K562 (cell line): ENCODE data around the gene PLEKHA6. TPM values are rescaled to one million over a fixed set of nuclear protein-coding genes. Genes with fewer than 3 reads are reported as not detected.
A peak's percentile ranks its signal among the peaks of the same experiment; 100 is the strongest.

Experiments
- ATAC-seq: fragments of 200-7000 bp; cut with Tn5 transposase; 3 replicates; pipeline ENCODE4 v1.9.1; 2020; ENCODE audit warnings: moderate library complexity
- BruUV-seq: library from RNA; stranded (reverse); fragments of 400-500 nt; replicated peaks from 2 replicates; lab custom pipeline; 2021; lab: Mats Ljungman, UMichigan
- CTCF ChIA-PET: fragments of 300-600 bp; formaldehyde crosslinking; extraction: SDS; loops from one replicate; lab custom pipeline; 2021; ENCODE audit warnings: low intra/inter-chr PET ratio; lab: Yijun Ruan, JAX
- POLR2A ChIA-PET: fragments of 300-600, 350-650 bp; sonication (Branson Sonifier 250); formaldehyde crosslinking; extraction: SDS; loops from one replicate; lab custom pipeline; 2021; ENCODE audit warnings: antibody characterized with exemption, inconsistent platforms; lab: Yijun Ruan, JAX
- DNase-seq, 4 experiments: peaks; one replicate each; pipeline versions ENCODE4 v3.0.0 to v3.0.0-alpha.2; 2011 to 2018; ENCODE audit warnings: low spot score in 3 of 4, mixed read lengths in 3 of 4; ENCODE audit errors: extremely low read depth in 1 of 4
- FAIRE-seq: peaks from 2 replicates; lab custom pipeline; 2011; peaks lifted over from hg19 to GRCh38; lab: Jason Lieb, UNC
- H2AFZ ChIP-seq: 2 replicates; pipeline ENCODE4 v1.6.0; 2011; ENCODE audit warnings: low read depth, low read length, control low read depth, inconsistent platforms
- H3K27ac ChIP-seq: fragments of 200-600 bp; 3 replicates; pipeline ENCODE4 v1.8.0; 2011; ENCODE audit warnings: low read depth, mild to moderate bottlenecking, control low read depth, inconsistent platforms, low read length, moderate library complexity, mixed read lengths; ENCODE audit errors: extremely low read depth
- H3K27me3 ChIP-seq, 2 experiments: fragments of 300-600 bp in 1 of 2; 2 replicates in 1 of 2; 3 replicates in 1 of 2; pipeline versions ENCODE4 v1.6.0 to v1.8.0; 2011; ENCODE audit warnings: inconsistent platforms in 2 of 2, low read length in 2 of 2, mild to moderate bottlenecking in 1 of 2, mixed read lengths in 1 of 2, moderate library complexity in 1 of 2; ENCODE audit not compliant: control insufficient read depth in 2 of 2, insufficient read depth in 2 of 2
- H3K36me3 ChIP-seq: fragments of 300-600 bp; 3 replicates; pipeline ENCODE4 v1.8.0; 2011; ENCODE audit warnings: mild to moderate bottlenecking, low read length, inconsistent platforms; ENCODE audit not compliant: control insufficient read depth, insufficient read depth
- H3K4me1 ChIP-seq, 2 experiments: fragments of 200-600 bp in 1 of 2; replicated peaks in 1 of 2; 2 replicates in 1 of 2; 3 replicates in 1 of 2; pipeline versions ENCODE4 v1.5.1 to v1.8.0; 2011; ENCODE audit warnings: inconsistent platforms in 2 of 2, low read length in 2 of 2, mild to moderate bottlenecking in 1 of 2, mixed read lengths in 1 of 2, moderate library complexity in 1 of 2; ENCODE audit not compliant: control insufficient read depth in 2 of 2, insufficient read depth in 2 of 2
- H3K4me2 ChIP-seq: 2 replicates; pipeline ENCODE4 v1.6.1; 2011; ENCODE audit warnings: low read length, control low read depth, inconsistent platforms, mixed read lengths; ENCODE audit not compliant: insufficient read depth
- H3K4me3 ChIP-seq: fragments of 200-600 bp; sonication (generic), shearing (Covaris generic); 2 replicates; pipeline ENCODE4 v1.5.1; 2016; ENCODE audit warnings: control low read depth, inconsistent platforms
- H3K79me2 ChIP-seq: fragments of 200-600 bp; 3 replicates; pipeline ENCODE4 v1.8.0; 2011; ENCODE audit warnings: low read length, inconsistent platforms; ENCODE audit not compliant: control insufficient read depth, insufficient read depth
- H3K9ac ChIP-seq, 2 experiments: 2 replicates each; pipeline versions ENCODE4 v1.6.0 to v1.6.1; 2011; ENCODE audit warnings: low read depth in 2 of 2, low read length in 2 of 2, control low read depth in 1 of 2, inconsistent platforms in 1 of 2, mild to moderate bottlenecking in 1 of 2, mixed read lengths in 1 of 2; ENCODE audit not compliant: insufficient read depth in 1 of 2
- H3K9me1 ChIP-seq: one replicate; pipeline ENCODE4 v1.6.0; 2011; ENCODE audit warnings: inconsistent platforms, mild to moderate bottlenecking, low read length, moderate library complexity; ENCODE audit not compliant: control insufficient read depth, insufficient read depth
- H3K9me3 ChIP-seq: replicated peaks from 2 replicates; pipeline ENCODE4 v1.5.1; 2011; ENCODE audit warnings: low read depth, low read length, inconsistent platforms; ENCODE audit not compliant: control insufficient read depth, insufficient read depth
- H4K20me1 ChIP-seq: replicated peaks from 2 replicates; pipeline ENCODE4 v1.6.1; 2011; ENCODE audit warnings: low read length, inconsistent platforms, mixed read lengths; ENCODE audit not compliant: control insufficient read depth, insufficient read depth
- MCM7 ChIP-seq, 2 experiments: fragments of 450-650 bp; IDR thresholded peaks; 2 replicates each; pipeline ENCODE4 v1.6.1; 2016 to 2018
- VEZF1 ChIP-seq: fragments of 200-800 bp; sonication (Bioruptor generic); IDR thresholded peaks from 2 replicates; pipeline ENCODE4 v1.6.1; 2017; ENCODE audit warnings: missing genetic modification characterization, missing compliant biosample characterization
- ZBTB5 ChIP-seq: fragments of 450-650 bp; IDR thresholded peaks from 2 replicates; pipeline ENCODE4 v1.6.1; 2017; ENCODE audit warnings: antibody characterized with exemption
- ZNF644 ChIP-seq: fragments of 200-800 bp; sonication (Bioruptor generic); IDR thresholded peaks from 2 replicates; pipeline ENCODE4 v1.6.1; 2016; ENCODE audit warnings: low read depth, missing genetic modification characterization, missing compliant biosample characterization
- WGBS: fragments of 100-300 bp; shearing (Covaris generic); methylation state at CpG from one replicate; pipeline ENCODE4 v1.1.6; 2016; ENCODE audit warnings: low coverage, mixed read lengths; ENCODE audit not compliant: insufficient coverage; ENCODE audit errors: missing lambda C conversion rate; 5-methylcytosine and 5-hydroxymethylcytosine counted together
- in situ Hi-C: fragments of 300-500 bp; cut with MboI; formaldehyde crosslinking; loops from 4 replicates; pipeline ENCODE4 v1.15.0; 2018; ENCODE audit warnings: inconsistent platforms, mixed read lengths
- intact Hi-C: fragments of 100-400 bp; cut with micrococcal nuclease; formaldehyde crosslinking; loops from 2 replicates; pipeline ENCODE4 v1.14.2; 2022
- polyA plus RNA-seq, 8 experiments: library from polyadenylated mRNA; depleted of rRNA in 4 of 8; stranded (reverse) in 5 of 8; unstranded in 3 of 8; fragments of >200 nt; fragmentation: Nextera tagmentation in 2 of 8; fragmentation: Illumina TruSeq in 1 of 8; extraction: Ambion mirVana in 2 of 8; extraction: Trizol in 1 of 8; gene quantifications; 2 replicates each; pipeline versions ENCODE4 v1.2.1 to v1.2.3, GENCODE V29; 2011 to 2014; ENCODE audit warnings: inconsistent platforms in 1 of 8, missing spikeins in 1 of 8
- total RNA-seq, 7 experiments: library from RNA; depleted of rRNA in 6 of 7; stranded (reverse); fragments of >200 nt in 6 of 7; fragmentation: Illumina TruSeq in 2 of 7; extraction: Trizol in 2 of 7; gene quantifications; 2 replicates each; pipeline versions ENCODE4 v1.2.1 to v1.2.3, GENCODE V29; 2011 to 2021; ENCODE audit warnings: low replicate concordance in 1 of 7

The PLEKHA6 gene
- total and polyA plus RNA-seq, 9 of the 15 experiments (the other 6 are each of a cell fraction or from before 2014, with no cell fraction given): under 0.01 to 0.33 (median 0.01) TPM; not detected in 4

GRCh38 chr1:204296431-204296988 lies 63.2 kb downstream of the PLEKHA6 start:
- no peak for FAIRE-seq
- H3K4me2 ChIP-seq: no peak overlapping the region
- H3K27ac ChIP-seq: no peak overlapping the region
- H4K20me1 ChIP-seq: no peaks in the 10 kb centered on the region; the same call in 1 of the 2 replicates
- H3K4me1 ChIP-seq: no peaks in the 10 kb centered on the region
- H3K4me3 ChIP-seq: no peak overlapping the region
- no peaks in the 10 kb centered on the region for H3K79me2 ChIP-seq
- POLR2A ChIA-PET: interaction anchor here (0.6 to 1.4 kb wide), 6 partner anchors 8 to 1159 kb away, joined by 3 to 4 read pairs (median 3); partner anchors contain the start of gene BLACAT1
- no peak for TF ChIP-seq MCM7 (IDR thresholded peaks at IDR 0.05)
- TF ChIP-seq ZBTB5: no peak
- TF ChIP-seq VEZF1 (CRISPR knock-in tag): peak; percentile 42; the same call in 1 of the 2 replicates
- TF ChIP-seq ZNF644 (tag): no peak
- TF ChIP-seq, all 486 proteins: peak for 1
- ATAC-seq (no peak), DNase-seq (no peak)
- no peaks in the 10 kb centered on the region for H3K9me1 ChIP-seq
- no peaks in the 10 kb centered on the region for H3K36me3 ChIP-seq
- in situ Hi-C loops (no loop called here), intact Hi-C loops (no loop called here)
- H3K9ac ChIP-seq: no peak overlapping the region
- no TSS peak for BruUV-seq
- WGBS: 0% methylated on average over 7 of the region's 7 CpGs
- CTCF ChIA-PET: interaction anchor here (0.6 kb wide), 1 partner anchor 594 kb away, joined by 3 read pairs; no protein-coding TSS in a partner anchor
- H2AFZ ChIP-seq: no peak overlapping the region
- H3K9me3 ChIP-seq: no peaks in the 10 kb centered on the region
- H3K27me3 ChIP-seq: peaks cover 36 to 58% of the 10 kb centered on the region in 2 experiments
